Embryonic facial prominence (tissue), 1 donor: ENCODE measurements around the gene SOHLH1.

Experiments
- DNase-seq: peaks from one replicate; pipeline ENCODE4 v3.0.0-alpha.2; 2016; ENCODE audit errors: extremely low spot score

SOHLH1 gene

GRCh38 chr9:135703726-135704125 is 4.4 kb upstream of the SOHLH1 start:
- no peak for DNase-seq

GRCh38 chr9:135701959-135702721 is 2.9 kb upstream of the SOHLH1 start, which contains the start of gene KCNT1:
TSS of gene KCNT1 (plus strand) at chr9:135702185. CDS start at chr9:135702259, 74 bp downstream.
- DNase-seq: peak; percentile 11

- DNase-seq: no peak
These were observed 2.0 kb upstream of the SOHLH1 start for GRCh38 chr9:135701067-135701958.

- no peak for DNase-seq
These were observed 1.2 kb upstream of the SOHLH1 start for GRCh38 chr9:135700525-135700924.

- no peak for DNase-seq
These were observed 514 bp downstream of the SOHLH1 start for GRCh38 chr9:135698767-135699166.

GRCh38 chr9:135698236-135698635 is 1.0 kb downstream of the SOHLH1 start:
- DNase-seq: no peak

- DNase-seq: no peak
These were observed 2.1 kb downstream of the SOHLH1 start for GRCh38 chr9:135697226-135697625.

GRCh38 chr9:135696446-135696845 is 2.8 kb downstream of the SOHLH1 start:
- no peak for DNase-seq

- no peak for DNase-seq
These were observed 3.6 kb downstream of the SOHLH1 start for GRCh38 chr9:135695642-135696041.

- no peak for DNase-seq
These were observed 4.2 kb downstream of the SOHLH1 start for GRCh38 chr9:135695036-135695435.

GRCh38 chr9:135694414-135694813 is 4.9 kb downstream of the SOHLH1 start:
- DNase-seq: no peak

- no peak for DNase-seq
These were observed 5.5 kb downstream of the SOHLH1 start for GRCh38 chr9:135693771-135694170.

GRCh38 chr9:135693265-135693664 is 6.0 kb downstream of the SOHLH1 start:
- no peak for DNase-seq

- no peak for DNase-seq
These were observed 6.9 kb downstream of the SOHLH1 start for GRCh38 chr9:135692410-135692809.

GRCh38 chr9:135690836-135691570 is 8.3 kb downstream of the SOHLH1 start:
- no peak for DNase-seq

- DNase-seq: no peak
These were observed 10.3 kb downstream of the SOHLH1 start for GRCh38 chr9:135689011-135689410.

GRCh38 chr9:135687216-135687615 is 12.1 kb downstream of the SOHLH1 start:
- DNase-seq: no peak

GRCh38 chr9:135684691-135685090 is 14.6 kb downstream of the SOHLH1 start:
- DNase-seq: no peak

- DNase-seq: no peak
These were observed 15.8 kb downstream of the SOHLH1 start for GRCh38 chr9:135683401-135684034.

GRCh38 chr9:135681161-135681560 is 18.1 kb downstream of the SOHLH1 start:
- DNase-seq: no peak

- DNase-seq: no peak
These were observed 19.2 kb downstream of the SOHLH1 start for GRCh38 chr9:135680056-135680455.
